Erythroblast (primary cell): Measurements from ENCODE around the gene MAP3K20.

ENCODE experiments used
- GATA1 ChIP-seq: IDR thresholded peaks from 2 replicates; pipeline ENCODE4 v1.6.1; 2011; ENCODE audit warnings: low read depth, mild to moderate bottlenecking, control low read depth, low read length, moderate library complexity
- POLR2A ChIP-seq: IDR thresholded peaks from 2 replicates; pipeline ENCODE4 v1.6.1; 2011; ENCODE audit warnings: mild to moderate bottlenecking, low read length

- TF ChIP-seq POLR2A, result no peak
- no peak for TF ChIP-seq GATA1
Measured at GRCh38 chr2:173185437-173185836, 109.8 kb downstream of the MAP3K20 start.
